Mesothelial cell of epicardium (in vitro differentiated cells): ENCODE measurements around the gene RALGPS2. TPM values are rescaled to one million over a fixed set of nuclear protein-coding genes. Genes with fewer than 3 reads are reported as not detected.

Experiments used
- DNase-seq, 2 experiments: peaks; one replicate each; pipeline ENCODE4 v3.0.0; 2021; ENCODE audit warnings: low spot score in 2 of 2; ENCODE audit not compliant: unreplicated experiment in 2 of 2
- H3K27ac Mint-ChIP-seq: 2 replicates; pipeline ENCODE4 v1.8.0; 2021; ENCODE audit warnings: mixed read lengths
- H3K27me3 Mint-ChIP-seq: 2 replicates; pipeline ENCODE4 v1.8.0; 2021; ENCODE audit warnings: low read depth, mixed read lengths
- H3K36me3 Mint-ChIP-seq: 2 replicates; pipeline ENCODE4 v1.8.0; 2021; ENCODE audit warnings: mixed read lengths
- H3K4me1 Mint-ChIP-seq: 2 replicates; pipeline ENCODE4 v1.8.0; 2021; ENCODE audit warnings: mixed read lengths
- H3K4me3 Mint-ChIP-seq: 2 replicates; pipeline ENCODE4 v1.8.0; 2021; ENCODE audit warnings: mild to moderate bottlenecking, moderate library complexity, mixed read lengths
- H3K9me3 Mint-ChIP-seq: 2 replicates; pipeline ENCODE4 v1.8.0; 2021; ENCODE audit warnings: mixed read lengths
- CTCF ChIP-seq: fragments of 200-600 bp; sonication (generic); IDR thresholded peaks from one replicate; pipeline ENCODE4 v1.5.0; 2021; ENCODE audit warnings: antibody characterized with exemption; ENCODE audit not compliant: unreplicated experiment
- total RNA-seq: library from RNA; stranded (reverse); gene quantifications from 3 replicates; pipeline ENCODE4 v1.2.1, GENCODE V29; 2021

RALGPS2 gene
- total RNA-seq, 1 donor from 2014 or later = 50.9 TPM

GRCh38 chr1:178684111-178684510, 40.9 kb upstream of the RALGPS2 start:
- no peak overlapping the region for H3K4me3 Mint-ChIP-seq
- no peaks in the 10 kb centered on the region for H3K27me3 Mint-ChIP-seq
- H3K4me1 Mint-ChIP-seq = peaks cover 4% of the 10 kb centered on the region
- H3K36me3 Mint-ChIP-seq = no peaks in the 10 kb centered on the region
- no peak overlapping the region for H3K27ac Mint-ChIP-seq
- H3K9me3 Mint-ChIP-seq = peaks cover 4% of the 10 kb centered on the region
- no peak for TF ChIP-seq CTCF
- DNase-seq = no peak

GRCh38 chr1:178684542-178685000, 40.5 kb upstream of the RALGPS2 start:
- H3K27me3 Mint-ChIP-seq = no peaks in the 10 kb centered on the region

GRCh38 chr1:178686407-178686806, 38.6 kb upstream of the RALGPS2 start:
- H3K27ac Mint-ChIP-seq = no peak overlapping the region
- no peaks in the 10 kb centered on the region for H3K27me3 Mint-ChIP-seq
- no peak overlapping the region for H3K4me3 Mint-ChIP-seq
- no peak for DNase-seq
- H3K9me3 Mint-ChIP-seq = no peaks in the 10 kb centered on the region
- no peaks in the 10 kb centered on the region for H3K36me3 Mint-ChIP-seq
- no peak for TF ChIP-seq CTCF
- peaks cover 4% of the 10 kb centered on the region for H3K4me1 Mint-ChIP-seq

More at GRCh38 chr1:178684542-178685000, 40.5 kb upstream of the RALGPS2 start:
- Mint-ChIP-seq H3K4me3 (no peak overlapping the region), H3K9me3 (peaks cover 4% of the 10 kb centered on the region), H3K27ac (peak overlapping the region; percentile 14), H3K36me3 (no peaks in the 10 kb centered on the region), H3K4me1 (peaks cover 4% of the 10 kb centered on the region)
- no peak for TF ChIP-seq CTCF
- DNase-seq = no peak

- H3K27me3 Mint-ChIP-seq = no peaks in the 10 kb centered on the region
- DNase-seq = no peak
- H3K27ac Mint-ChIP-seq = no peak overlapping the region
- no peaks in the 10 kb centered on the region for H3K9me3 Mint-ChIP-seq
- H3K4me3 Mint-ChIP-seq = no peak overlapping the region
- no peaks in the 10 kb centered on the region for H3K36me3 Mint-ChIP-seq
- peaks cover 4% of the 10 kb centered on the region for H3K4me1 Mint-ChIP-seq
- no peak for TF ChIP-seq CTCF
These were observed 36.8 kb upstream of the RALGPS2 start for GRCh38 chr1:178688244-178688643.

GRCh38 chr1:178689769-178690168, 35.3 kb upstream of the RALGPS2 start:
- TF ChIP-seq CTCF = no peak
- Mint-ChIP-seq H3K36me3 (no peaks in the 10 kb centered on the region), H3K27me3 (no peaks in the 10 kb centered on the region), H3K9me3 (no peaks in the 10 kb centered on the region), H3K27ac (no peak overlapping the region), H3K4me3 (no peak overlapping the region), H3K4me1 (peaks cover under 1% of the 10 kb centered on the region)
- DNase-seq = no peak

GRCh38 chr1:178690496-178690895, 34.5 kb upstream of the RALGPS2 start:
- H3K4me1 Mint-ChIP-seq = no peaks in the 10 kb centered on the region
- no peaks in the 10 kb centered on the region for H3K9me3 Mint-ChIP-seq
- H3K27me3 Mint-ChIP-seq = no peaks in the 10 kb centered on the region
- no peak for DNase-seq
- H3K27ac Mint-ChIP-seq = no peak overlapping the region
- H3K36me3 Mint-ChIP-seq = no peaks in the 10 kb centered on the region
- no peak for TF ChIP-seq CTCF
- H3K4me3 Mint-ChIP-seq = no peak overlapping the region
